Activated CD4-positive, CD25-positive, alpha-beta regulatory T cell (primary cell): Measurements from ENCODE around the gene CILP2.

Experiments
- DNase-seq, 4 experiments: peaks; one replicate each; lab custom pipeline; 2025; lab: John Stamatoyannopoulos, UW

CILP2 gene

DNA sequence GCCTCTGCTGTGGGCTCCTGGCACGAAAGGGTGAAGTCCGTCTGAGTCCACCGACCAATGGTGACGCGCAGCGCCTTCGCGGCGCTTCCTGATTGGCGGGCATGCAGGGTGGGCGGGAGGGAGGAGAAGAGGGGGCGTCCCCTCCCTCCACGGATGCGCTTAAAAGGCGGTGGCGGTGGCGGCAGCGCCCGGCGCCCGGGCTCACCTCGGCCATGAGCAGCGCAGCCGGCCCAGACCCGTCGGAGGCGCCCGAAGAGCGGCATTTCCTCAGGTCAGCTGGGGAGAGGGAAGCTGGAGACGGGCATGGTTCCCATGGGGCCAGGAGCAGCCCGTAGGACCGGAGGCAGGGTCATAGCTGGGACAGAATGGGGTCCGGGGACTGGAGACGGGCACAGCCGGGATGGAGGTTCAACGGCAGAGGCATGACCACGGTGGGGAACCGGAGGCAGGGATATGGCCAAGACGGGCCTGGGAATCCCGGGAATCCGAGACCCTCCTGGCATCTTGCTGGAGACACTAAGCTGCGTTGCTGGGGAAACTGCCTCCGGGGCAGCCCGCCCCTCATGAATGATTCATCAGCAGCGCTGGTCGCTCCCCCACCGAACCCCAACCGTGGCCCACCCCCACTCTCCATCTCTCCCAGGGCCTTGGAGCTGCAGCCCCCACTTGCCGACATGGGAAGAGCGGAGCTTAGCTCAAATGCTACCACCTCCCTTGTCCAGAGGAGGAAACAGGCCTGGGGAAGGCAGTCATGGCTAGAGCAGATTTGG, 9.2 kb upstream of the CILP2 start, which contains the start of gene YJEFN3:
TSS of gene YJEFN3 (plus strand) at position 191 of the 770 bp plus-strand sequence. CDS start at position 213, 22 bp downstream.
- no peak for DNase-seq

DNA sequence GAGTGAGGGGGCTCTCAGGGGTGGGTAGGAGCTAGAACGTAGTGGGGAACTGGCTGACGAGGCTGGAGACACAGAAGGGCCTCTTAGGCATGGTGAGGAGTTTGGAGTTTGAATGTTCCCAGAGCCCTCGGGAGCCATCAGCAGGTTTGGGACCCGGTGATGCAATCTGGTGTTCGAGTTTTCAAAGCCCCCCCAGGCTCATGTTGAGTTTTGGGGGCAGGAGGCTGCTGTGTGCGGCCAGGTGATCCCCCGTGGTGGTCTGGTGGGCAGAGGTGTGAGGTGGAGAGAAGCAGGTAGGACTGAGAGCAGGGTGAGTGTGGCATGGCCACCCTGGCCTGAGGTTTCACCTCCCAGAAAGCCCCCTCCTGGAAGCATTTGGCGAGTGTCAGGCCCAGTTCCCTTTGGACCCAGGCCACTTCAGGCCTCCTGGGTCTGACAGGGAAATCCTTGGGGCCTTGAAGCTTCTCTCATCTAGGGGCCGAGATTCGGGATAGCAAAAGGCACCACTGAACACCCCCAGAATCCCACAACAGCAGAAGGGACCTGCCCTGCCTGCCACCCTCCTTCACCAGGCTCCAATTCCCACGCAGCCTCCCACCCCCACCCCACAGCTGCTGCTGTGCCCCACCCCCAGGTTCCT, 8.2 kb upstream of the CILP2 start:
- DNase-seq, result no peak

- no peak for DNase-seq
Observed at GRCh38 chr19:19530423-19530804, 7.7 kb upstream of the CILP2 start.

GRCh38 chr19:19530889-19531288, 7.2 kb upstream of the CILP2 start:
- DNase-seq, result no peak

GRCh38 chr19:19531951-19532805, 5.9 kb upstream of the CILP2 start:
- peak; percentile 79 to 85 (median 82) for DNase-seq

DNA sequence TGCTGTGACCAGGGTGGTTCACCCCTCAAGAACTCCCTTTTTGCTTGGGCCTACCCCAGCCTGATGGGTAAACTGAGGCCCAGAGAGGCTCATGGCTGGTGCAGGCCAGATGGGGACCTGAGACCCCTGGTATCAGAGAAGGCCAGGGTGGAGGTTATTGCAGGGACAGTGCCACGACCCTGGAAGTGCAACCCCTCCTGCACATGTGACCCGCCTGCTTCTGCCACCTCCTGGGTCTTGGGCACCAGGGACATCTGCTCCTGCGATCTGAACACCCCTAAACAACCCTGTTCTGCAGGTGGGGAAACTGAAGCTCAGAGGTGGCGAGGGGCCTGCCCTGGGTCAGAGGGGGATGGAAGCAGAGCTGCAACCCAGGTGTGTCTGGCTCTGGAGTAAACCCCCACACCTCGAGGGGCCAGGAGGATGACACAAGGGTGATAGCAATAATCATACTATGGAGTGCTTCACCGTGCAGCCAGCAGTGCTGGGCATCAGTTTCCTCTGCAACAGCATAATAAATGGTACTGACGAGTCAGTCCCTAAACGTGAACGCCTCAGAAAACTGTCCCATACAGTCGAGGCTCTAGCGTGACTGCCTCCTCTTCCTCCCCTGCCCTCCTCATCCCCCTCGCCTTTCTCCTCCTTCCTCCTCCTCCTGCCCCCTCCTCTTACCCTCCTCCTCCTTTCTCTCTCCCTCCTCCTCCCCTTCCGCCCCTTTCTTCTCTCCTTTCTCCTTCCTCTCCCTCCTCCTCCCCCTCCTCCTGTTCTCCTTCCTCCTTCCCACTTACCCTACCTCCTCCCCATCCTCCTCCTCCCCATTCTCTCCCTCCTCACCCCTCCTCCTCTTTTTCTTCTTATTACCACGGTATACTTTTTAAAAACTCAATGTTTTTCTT, 5.0 kb upstream of the CILP2 start:
- DNase-seq, result no peak

DNA sequence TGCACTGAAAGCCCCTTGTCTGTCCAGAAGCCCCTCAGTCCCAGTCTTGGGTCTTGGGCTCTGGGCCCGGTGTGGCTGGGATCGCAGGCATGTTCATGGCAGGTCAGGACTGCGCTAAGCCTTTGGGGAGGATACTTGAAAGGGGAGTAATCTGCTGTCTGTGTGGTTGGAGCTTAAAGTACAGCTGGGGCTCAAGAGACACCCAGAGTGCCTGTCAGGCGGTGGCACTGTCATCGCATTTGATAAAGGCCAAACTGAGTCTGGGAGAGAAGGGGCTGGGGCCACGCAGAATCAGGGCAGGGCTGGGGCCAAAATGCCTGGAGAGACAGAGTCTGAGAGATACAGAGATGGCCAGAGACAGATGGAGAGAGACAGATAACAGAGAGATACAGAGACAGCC, 4.2 kb upstream of the CILP2 start:
- DNase-seq, result no peak

DNA sequence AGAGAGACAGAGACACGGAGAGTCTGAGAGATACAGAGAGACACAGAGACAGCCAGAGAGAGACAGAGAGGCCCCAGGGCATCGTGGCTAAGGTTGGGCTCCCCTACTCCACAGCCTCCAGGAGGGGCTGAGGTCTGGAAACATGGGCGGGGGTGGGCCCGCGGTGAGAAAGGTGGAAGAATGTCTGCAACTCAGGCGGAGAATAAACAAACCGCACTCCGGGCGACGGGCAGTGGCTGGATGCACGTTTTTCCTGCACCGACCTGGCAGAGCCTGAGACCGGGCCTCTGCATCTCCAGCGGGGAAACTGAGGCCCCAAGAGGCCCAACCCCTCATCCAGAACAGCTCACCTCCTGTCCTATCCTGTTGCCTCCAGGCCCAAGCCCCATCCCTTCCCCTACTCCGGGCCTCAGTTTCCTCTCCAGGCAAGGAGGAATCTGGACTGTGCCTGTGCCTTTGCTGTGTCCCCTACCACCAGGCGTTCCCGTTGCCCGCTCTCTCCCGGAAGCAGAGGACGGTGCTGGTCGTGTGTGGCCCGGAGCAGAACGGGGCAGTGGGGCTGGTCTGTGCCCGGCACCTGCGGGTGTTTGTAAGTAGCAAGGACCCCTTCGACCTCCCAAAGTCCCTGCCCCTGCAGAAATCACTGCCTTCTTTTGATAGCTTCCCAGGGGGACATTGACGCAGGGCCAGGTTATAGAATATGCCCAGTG, 3.4 kb upstream of the CILP2 start:
- no peak for DNase-seq

GRCh38 chr19:19535311-19536191, 2.5 kb upstream of the CILP2 start:
- DNase-seq, result no peak

GRCh38 chr19:19537075-19538048, 703 bp upstream of the CILP2 start:
- DNase-seq, result no peak

GRCh38 chr19:19538785-19539166, 711 bp downstream of the CILP2 start:
- DNase-seq, result no peak

- DNase-seq, result no peak
Observed at GRCh38 chr19:19539698-19540063, 1.6 kb downstream of the CILP2 start.

DNA sequence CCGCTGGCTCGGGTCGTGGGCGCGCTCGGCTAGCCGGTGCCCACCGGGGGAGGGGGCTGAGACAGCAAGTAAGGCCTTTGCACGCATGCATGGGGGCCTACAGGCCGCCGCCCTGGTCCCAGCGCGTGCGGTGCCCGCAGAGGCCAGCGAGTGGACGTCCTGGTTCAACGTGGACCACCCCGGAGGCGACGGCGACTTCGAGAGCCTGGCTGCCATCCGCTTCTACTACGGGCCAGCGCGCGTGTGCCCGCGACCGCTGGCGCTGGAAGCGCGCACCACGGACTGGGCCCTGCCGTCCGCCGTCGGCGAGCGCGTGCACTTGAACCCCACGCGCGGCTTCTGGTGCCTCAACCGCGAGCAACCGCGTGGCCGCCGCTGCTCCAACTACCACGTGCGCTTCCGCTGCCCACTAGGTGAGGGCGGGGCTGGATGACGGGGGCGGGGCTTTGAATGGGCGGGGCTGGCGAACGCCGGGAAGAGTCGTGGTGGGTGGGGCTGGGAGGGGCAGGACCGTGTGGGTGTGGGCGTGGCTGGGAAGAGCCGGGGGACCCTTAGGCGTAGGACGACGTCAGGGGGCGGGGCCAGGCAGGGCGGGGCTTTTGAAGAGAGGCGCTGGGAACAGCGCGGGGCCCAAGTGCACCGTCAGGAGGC, 2.1 kb downstream of the CILP2 start:
- DNase-seq, result peak in 3 of 4 experiments; percentile 21 to 48 (median 21)

DNA sequence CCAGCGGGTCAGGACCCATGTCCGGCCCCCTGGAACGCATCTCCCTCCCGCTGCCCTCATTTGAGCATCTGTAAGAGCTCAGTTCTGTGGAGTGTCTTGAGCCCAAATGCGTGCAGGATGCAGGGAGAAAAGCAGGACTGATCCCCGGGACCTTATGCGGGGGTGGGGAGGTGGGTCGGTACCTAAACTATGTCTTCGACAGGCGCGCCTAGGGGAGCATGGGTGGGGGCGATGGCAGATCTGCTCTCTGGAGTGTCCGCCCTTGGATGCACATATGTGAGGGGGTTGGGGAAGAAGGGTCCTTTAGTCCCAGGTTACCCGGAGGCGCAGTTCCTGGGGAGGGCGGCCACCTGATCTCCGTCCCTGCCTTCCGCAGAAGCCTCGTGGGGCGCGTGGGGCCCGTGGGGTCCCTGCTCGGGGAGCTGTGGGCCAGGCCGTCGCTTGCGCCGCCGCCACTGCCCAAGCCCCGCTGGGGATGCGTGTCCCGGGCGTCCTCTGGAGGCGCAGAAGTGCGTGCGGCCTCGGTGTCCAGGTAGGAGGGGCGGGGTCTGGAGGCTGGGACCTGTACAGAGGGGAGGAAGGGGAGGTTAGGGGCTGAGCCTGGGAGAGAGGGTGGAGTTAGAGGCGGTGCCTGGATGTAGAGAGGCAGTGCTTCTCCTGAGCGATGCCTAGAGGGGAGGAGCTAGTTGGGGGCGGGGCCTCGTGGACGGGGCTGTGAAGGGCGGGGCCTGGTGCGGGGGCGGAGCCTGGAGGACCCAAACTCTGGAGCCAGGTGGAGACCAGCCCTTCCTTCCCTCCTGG, 2.9 kb downstream of the CILP2 start:
- peak; percentile 45 to 60 (median 56) for DNase-seq

DNA sequence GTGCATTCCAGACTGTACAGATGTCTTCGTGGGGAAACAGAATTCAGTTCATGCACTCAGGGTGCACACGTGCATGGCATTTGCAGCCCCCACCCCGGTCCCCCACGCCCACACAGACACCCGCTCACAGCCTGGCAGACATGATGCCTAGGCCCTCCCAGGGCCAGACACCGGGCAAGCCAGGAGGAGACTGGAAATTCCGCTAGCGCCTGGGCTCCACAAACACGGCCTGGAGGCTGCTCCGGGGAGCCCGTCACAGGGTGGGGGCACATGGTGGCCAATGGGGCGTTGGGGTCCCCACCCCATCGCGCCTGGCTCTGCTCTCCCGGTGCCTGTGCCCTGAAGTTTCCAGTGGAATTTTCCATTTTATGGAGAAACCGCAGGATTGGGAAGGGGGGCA, 3.6 kb downstream of the CILP2 start:
- no peak for DNase-seq

DNA sequence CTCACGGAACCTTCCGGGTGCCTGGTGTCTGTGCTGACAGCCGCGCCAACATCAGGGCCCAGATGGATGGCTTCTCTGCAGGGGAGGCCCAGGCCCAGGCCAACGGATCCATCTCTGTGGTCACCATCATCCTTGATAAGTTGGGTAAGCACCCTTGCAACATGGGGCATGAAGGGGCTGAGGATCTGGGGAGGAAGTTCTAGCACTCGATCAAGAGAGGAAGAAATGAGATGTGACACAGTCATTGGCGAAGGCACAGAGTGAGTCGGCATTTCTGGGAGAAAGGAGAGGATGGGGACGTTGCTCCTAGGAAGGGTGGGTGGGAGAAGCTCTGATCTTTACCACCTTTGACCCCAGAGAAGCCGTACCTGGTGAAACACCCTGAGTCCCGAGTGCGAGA, 4.4 kb downstream of the CILP2 start:
- no peak for DNase-seq

DNA sequence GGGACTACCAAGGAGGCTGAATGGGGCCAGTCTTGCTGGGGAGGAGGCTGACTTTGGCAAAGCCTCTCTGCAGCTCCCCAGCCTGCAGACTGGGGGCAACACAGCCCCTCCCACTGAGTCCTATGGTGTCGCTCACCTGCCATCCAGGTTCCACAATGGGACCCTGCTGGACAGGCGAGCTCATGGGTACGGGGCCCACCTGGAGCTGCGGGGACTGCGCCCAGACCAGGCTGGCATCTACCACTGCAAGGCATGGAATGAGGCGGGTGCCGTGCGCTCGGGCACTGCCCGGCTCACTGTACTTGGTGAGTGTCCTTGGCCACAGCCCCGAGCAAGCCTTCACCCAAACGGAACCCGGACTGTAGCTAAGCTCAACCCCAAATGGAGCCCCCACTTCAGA, 5.0 kb downstream of the CILP2 start:
- DNase-seq, result no peak
